Sigmoid colon (tissue), 4 donors: ENCODE measurements around the gene MYRIP.

Experiments used
- CTCF ChIP-seq, 4 experiments: fragments of 450-650 bp in 3 of 4; fragments of 200-600 bp in 1 of 4; IDR thresholded peaks; one replicate each; pipeline ENCODE4 v1.5.1; 2016 to 2019; ENCODE audit warnings: antibody characterized with exemption in 4 of 4, mild to moderate bottlenecking in 3 of 4, moderate library complexity in 2 of 4
- EP300 ChIP-seq, 4 donors: sonication (generic); formaldehyde crosslinking; IDR thresholded peaks; one replicate each; pipeline ENCODE4 v1.6.1; 2017; ENCODE audit warnings: antibody characterized with exemption in 4 of 4
- POLR2A ChIP-seq, 2 donors: fragments of 450-650 bp; IDR thresholded peaks; one replicate each; pipeline ENCODE4 v1.6.1; 2016; ENCODE audit warnings: antibody characterized with exemption in 2 of 2, mild to moderate bottlenecking in 2 of 2, moderate library complexity in 2 of 2
- POLR2AphosphoS5 ChIP-seq, 4 donors: sonication (generic); formaldehyde crosslinking; IDR thresholded peaks; one replicate each; pipeline ENCODE4 v1.6.1; 2017; ENCODE audit warnings: antibody characterized with exemption in 4 of 4

- TF ChIP-seq CTCF (IDR thresholded peaks at IDR 0.05) = peak in 3 of 4 experiments; percentile 57 to 90 (median 67)
- TF ChIP-seq POLR2A (IDR thresholded peaks at IDR 0.05) = no peak
- TF ChIP-seq POLR2AphosphoS5 (IDR thresholded peaks at IDR 0.05) = no peak
- TF ChIP-seq EP300 (IDR thresholded peaks at IDR 0.05) = no peak
Observed at GRCh38 chr3:40191850-40192448, 382.5 kb downstream of the MYRIP start.
